HepG2 (cell line): ENCODE measurements around the gene RSRC2. TPM values are rescaled to one million over a fixed set of nuclear protein-coding genes. Genes with fewer than 3 reads are reported as not detected.

Experiments
- ATAC-seq: fragments of 200-7000 bp; cut with Tn5 transposase; 3 replicates; pipeline ENCODE4 v1.9.1; 2020; ENCODE audit warnings: mild to moderate bottlenecking, moderate library complexity
- BruUV-seq: library from RNA; stranded (reverse); fragments of 400-500 nt; replicated peaks from 2 replicates; lab custom pipeline; 2021; lab: Mats Ljungman, UMichigan
- CTCF ChIA-PET: fragments of 300-600 bp; formaldehyde crosslinking; extraction: SDS; loops from one replicate; lab custom pipeline; 2021; ENCODE audit warnings: low total read pairs, inconsistent platforms, low intra/inter-chr PET ratio; lab: Yijun Ruan, JAX
- POLR2A ChIA-PET: fragments of 350-600 bp; sonication (Branson Sonifier 250); formaldehyde crosslinking; loops from one replicate; lab custom pipeline; 2020; ENCODE audit warnings: antibody characterized with exemption, inconsistent platforms; lab: Yijun Ruan, JAX
- DNase-seq: peaks from one replicate; pipeline ENCODE4 v3.0.0-alpha.2; 2015; ENCODE audit warnings: low spot score
- FAIRE-seq: peaks from 3 replicates; lab custom pipeline; 2011; peaks lifted over from hg19 to GRCh38; lab: Jason Lieb, UNC
- H2AFZ ChIP-seq: one replicate; pipeline ENCODE4 v1.6.1; 2011; ENCODE audit warnings: low read length, inconsistent platforms
- H3K27ac ChIP-seq: fragments of 300-600 bp; 3 replicates; pipeline ENCODE4 v1.8.0; 2011; ENCODE audit warnings: mixed run types, mild to moderate bottlenecking, mixed read lengths, low read length, inconsistent platforms; ENCODE audit not compliant: insufficient read depth; ENCODE audit errors: extremely low read length
- H3K27me3 ChIP-seq, 2 experiments: fragments of 200-600 bp in 1 of 2; 2 replicates in 1 of 2; 3 replicates in 1 of 2; pipeline versions ENCODE4 v1.6.0 to v1.8.0; 2011; ENCODE audit warnings: low read length in 2 of 2, mild to moderate bottlenecking in 2 of 2, moderate library complexity in 2 of 2, inconsistent platforms in 1 of 2; ENCODE audit not compliant: insufficient read depth in 2 of 2, control insufficient read depth in 1 of 2
- H3K36me3 ChIP-seq, 2 experiments: fragments of 200-600 bp in 1 of 2; replicated peaks in 1 of 2; 2 replicates in 1 of 2; 3 replicates in 1 of 2; pipeline versions ENCODE4 v1.5.1 to v1.8.0; 2011; ENCODE audit warnings: low read length in 2 of 2, inconsistent platforms in 1 of 2; ENCODE audit not compliant: insufficient read depth in 2 of 2, control insufficient read depth in 1 of 2
- H3K4me1 ChIP-seq: 2 replicates; pipeline ENCODE4 v1.5.1; 2012; ENCODE audit warnings: low read length, inconsistent platforms; ENCODE audit not compliant: insufficient read depth
- H3K4me2 ChIP-seq: 2 replicates; pipeline ENCODE4 v1.6.0; 2011; ENCODE audit warnings: low read depth, low read length, inconsistent platforms
- H3K4me3 ChIP-seq, 3 experiments: fragments of 200-600 bp in 1 of 3; sonication (generic), shearing (Covaris generic) in 1 of 3; replicated peaks in 1 of 3; 2 replicates each; pipeline ENCODE4 v1.5.1; 2011 to 2016; ENCODE audit warnings: low read length in 3 of 3, inconsistent platforms in 2 of 3, low read depth in 2 of 3, mild to moderate bottlenecking in 2 of 3, control low read depth in 1 of 3, mixed read lengths in 1 of 3; ENCODE audit not compliant: insufficient read depth in 1 of 3
- H3K79me2 ChIP-seq: one replicate; pipeline ENCODE4 v1.6.1; 2011; ENCODE audit warnings: low read length, inconsistent platforms; ENCODE audit not compliant: insufficient read depth
- H3K9ac ChIP-seq: 2 replicates; pipeline ENCODE4 v1.6.0; 2011; ENCODE audit warnings: mild to moderate bottlenecking, low read depth, low read length, inconsistent platforms; ENCODE audit not compliant: insufficient read depth
- H3K9me3 ChIP-seq: 2 replicates; pipeline ENCODE4 v1.5.1; 2012; ENCODE audit warnings: mild to moderate bottlenecking, low read length
- H4K20me1 ChIP-seq: 2 replicates; pipeline ENCODE4 v1.6.0; 2011; ENCODE audit warnings: inconsistent platforms, mild to moderate bottlenecking, low read length, moderate library complexity; ENCODE audit not compliant: insufficient read depth
- GATAD2A ChIP-seq: IDR thresholded peaks from 2 replicates; pipeline ENCODE4 v1.6.1; 2016
- JUN ChIP-seq: sonication (generic); formaldehyde crosslinking; IDR thresholded peaks from 2 replicates; pipeline ENCODE4 v1.4.0; 2020; ENCODE audit warnings: mild to moderate bottlenecking, missing genetic modification reagents
- KAT2B ChIP-seq: fragments of 150-350 bp; IDR thresholded peaks from 2 replicates; pipeline ENCODE4 v1.6.1; 2014; ENCODE audit warnings: low read depth, low read length, borderline replicate concordance
- NCOA5 ChIP-seq: sonication (generic); formaldehyde crosslinking; IDR thresholded peaks from 2 replicates; pipeline ENCODE4 v1.4.0; 2020; ENCODE audit warnings: missing genetic modification reagents
- NPAS2 ChIP-seq: sonication (generic); formaldehyde crosslinking; IDR thresholded peaks from 2 replicates; pipeline ENCODE4 v1.8.0; 2022; ENCODE audit warnings: mild to moderate bottlenecking, missing genetic modification reagents, borderline replicate concordance
- POLR2G ChIP-seq: fragments of 200-400 bp; formaldehyde crosslinking; IDR thresholded peaks from 2 replicates; pipeline ENCODE4 v1.6.1; 2018; ENCODE audit warnings: mild to moderate bottlenecking, low read depth, low read length, moderate library complexity
- U2AF1 ChIP-seq: fragments of 200-400 bp; formaldehyde crosslinking; optimal IDR thresholded peaks from 2 replicates; pipeline ENCODE3; 2017; ENCODE audit warnings: mild to moderate bottlenecking, low read depth, low read length
- ZNF570 ChIP-seq: sonication (generic); formaldehyde crosslinking; IDR thresholded peaks from 2 replicates; pipeline ENCODE4 v1.4.0; 2020; ENCODE audit warnings: mild to moderate bottlenecking, missing genetic modification reagents, borderline replicate concordance
- WGBS: methylation state at CpG from one replicate; pipeline ENCODE4 v1.1.6; 2017; ENCODE audit warnings: low lambda C conversion rate; 5-methylcytosine and 5-hydroxymethylcytosine counted together
- in situ Hi-C: cut with HindIII; loops from 2 replicates; pipeline ENCODE4 v1.10.0; 2017; ENCODE audit warnings: low pct_unique_long_range_greater_than_20kb; ENCODE audit not compliant: extremely low pct_ligation_motif_present
- intact Hi-C: fragments of 100-400 bp; cut with micrococcal nuclease; formaldehyde crosslinking; loops from one replicate; pipeline ENCODE4 v1.10.0; 2022; ENCODE audit not compliant: unreplicated experiment
- polyA plus RNA-seq, 8 experiments: library from polyadenylated mRNA; depleted of rRNA in 3 of 8; stranded (reverse) in 7 of 8; unstranded in 1 of 8; fragments of >200 nt; fragmentation: Illumina TruSeq in 4 of 8; extraction: Trizol in 4 of 8; gene quantifications; 2 replicates each; pipeline versions ENCODE4 v1.2.1 to v1.2.3, GENCODE V29; 2011 to 2016; ENCODE audit warnings: low read depth in 4 of 8, missing spikeins in 1 of 8, mixed read lengths in 1 of 8; ENCODE audit not compliant: insufficient read depth in 1 of 8
- total RNA-seq, 5 experiments: library from RNA; depleted of rRNA; stranded (reverse); fragments of >200 nt; fragmentation: Illumina TruSeq; extraction: Trizol; gene quantifications; 2 replicates each; pipeline ENCODE4 v1.2.3, GENCODE V29; 2016; ENCODE audit warnings: low read depth in 1 of 5
- TF ChIP-seq, protein P1 (sequence below): sonication (generic); formaldehyde crosslinking; IDR thresholded peaks from 2 replicates; pipeline ENCODE4 v1.4.0; 2020; ENCODE audit warnings: mild to moderate bottlenecking, low read depth, missing genetic modification reagents
- TF ChIP-seq, protein P2 (sequence below), 2 experiments: sonication (generic) in 1 of 2; formaldehyde crosslinking in 1 of 2; IDR thresholded peaks; 2 replicates each; pipeline versions ENCODE4 v1.4.0 to v1.6.1; 2018 to 2020; ENCODE audit warnings: missing genetic modification reagents in 2 of 2, borderline replicate concordance in 1 of 2, low read depth in 1 of 2, mild to moderate bottlenecking in 1 of 2, missing biosample characterization in 1 of 2
- TF ChIP-seq, protein P3 (sequence below): sonication (generic); formaldehyde crosslinking; IDR thresholded peaks from 2 replicates; pipeline ENCODE4 v1.5.0; 2020; ENCODE audit warnings: mild to moderate bottlenecking, low read depth, missing genetic modification reagents, borderline replicate concordance
- TF ChIP-seq, protein P4 (sequence below): sonication (generic); formaldehyde crosslinking; IDR thresholded peaks from 2 replicates; pipeline ENCODE4 v1.4.0; 2020; ENCODE audit warnings: missing genetic modification reagents

Gene RSRC2
- total and polyA plus RNA-seq, 2 of the 13 experiments (the other 11 are each of a cell fraction or from before 2014, with no cell fraction given): 31.4 to 77.8 TPM

DNA sequence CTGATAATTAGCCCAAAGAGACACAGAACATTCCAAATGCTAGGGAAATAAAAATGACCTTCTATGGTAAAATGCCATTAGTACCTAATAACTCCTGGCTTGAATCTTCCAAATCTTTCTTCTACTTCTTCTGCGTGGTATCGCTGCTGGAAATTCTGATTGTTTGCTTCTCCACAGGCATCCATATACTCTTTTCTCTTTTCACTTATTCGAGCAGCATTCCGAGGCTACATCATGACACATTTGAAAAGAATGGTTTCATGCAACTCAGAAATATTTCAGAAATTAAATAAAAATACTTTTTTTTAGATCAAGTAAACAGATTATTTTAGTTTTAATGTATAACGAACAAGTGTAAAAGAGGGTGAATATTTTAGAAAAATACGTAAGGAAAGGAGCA lies 44.9 kb downstream of the RSRC2 start:
- ATAC-seq (no peak), DNase-seq (no peak), FAIRE-seq (no peak)
- Histone ChIP-seq H3K4me3 (no peak overlapping the region), H3K9me3 (no peaks in the 10 kb centered on the region), H3K79me2 (peaks cover 2% of the 10 kb centered on the region), H3K4me2 (no peak overlapping the region), H3K27me3 (no peaks in the 10 kb centered on the region), H4K20me1 (no peaks in the 10 kb centered on the region), H3K27ac (no peak overlapping the region), H3K4me1 (peaks cover 25% of the 10 kb centered on the region), H3K36me3 (peaks cover 7 to 69% of the 10 kb centered on the region in 2 experiments), H2AFZ (no peak overlapping the region), H3K9ac (no peak overlapping the region)
- ChIA-PET CTCF (no interaction called here), POLR2A (no interaction called here)
- no peak for TF ChIP-seq U2AF1
- no peak for TF ChIP-seq NCOA5 (CRISPR knock-in tag)
- TF ChIP-seq GATAD2A (CRISPR knock-in tag): no peak
- TF ChIP-seq, protein P1, sequence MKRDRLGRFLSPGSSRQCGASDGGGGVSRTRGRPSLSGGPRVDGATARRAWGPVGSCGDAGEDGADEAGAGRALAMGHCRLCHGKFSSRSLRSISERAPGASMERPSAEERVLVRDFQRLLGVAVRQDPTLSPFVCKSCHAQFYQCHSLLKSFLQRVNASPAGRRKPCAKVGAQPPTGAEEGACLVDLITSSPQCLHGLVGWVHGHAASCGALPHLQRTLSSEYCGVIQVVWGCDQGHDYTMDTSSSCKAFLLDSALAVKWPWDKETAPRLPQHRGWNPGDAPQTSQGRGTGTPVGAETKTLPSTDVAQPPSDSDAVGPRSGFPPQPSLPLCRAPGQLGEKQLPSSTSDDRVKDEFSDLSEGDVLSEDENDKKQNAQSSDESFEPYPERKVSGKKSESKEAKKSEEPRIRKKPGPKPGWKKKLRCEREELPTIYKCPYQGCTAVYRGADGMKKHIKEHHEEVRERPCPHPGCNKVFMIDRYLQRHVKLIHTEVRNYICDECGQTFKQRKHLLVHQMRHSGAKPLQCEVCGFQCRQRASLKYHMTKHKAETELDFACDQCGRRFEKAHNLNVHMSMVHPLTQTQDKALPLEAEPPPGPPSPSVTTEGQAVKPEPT: no peak
- TF ChIP-seq, protein P2, sequence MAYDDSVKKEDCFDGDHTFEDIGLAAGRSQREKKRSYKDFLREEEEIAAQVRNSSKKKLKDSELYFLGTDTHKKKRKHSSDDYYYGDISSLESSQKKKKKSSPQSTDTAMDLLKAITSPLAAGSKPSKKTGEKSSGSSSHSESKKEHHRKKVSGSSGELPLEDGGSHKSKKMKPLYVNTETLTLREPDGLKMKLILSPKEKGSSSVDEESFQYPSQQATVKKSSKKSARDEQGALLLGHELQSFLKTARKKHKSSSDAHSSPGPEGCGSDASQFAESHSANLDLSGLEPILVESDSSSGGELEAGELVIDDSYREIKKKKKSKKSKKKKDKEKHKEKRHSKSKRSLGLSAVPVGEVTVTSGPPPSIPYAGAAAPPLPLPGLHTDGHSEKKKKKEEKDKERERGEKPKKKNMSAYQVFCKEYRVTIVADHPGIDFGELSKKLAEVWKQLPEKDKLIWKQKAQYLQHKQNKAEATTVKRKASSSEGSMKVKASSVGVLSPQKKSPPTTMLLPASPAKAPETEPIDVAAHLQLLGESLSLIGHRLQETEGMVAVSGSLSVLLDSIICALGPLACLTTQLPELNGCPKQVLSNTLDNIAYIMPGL (CRISPR knock-in tag; IDR thresholded peaks at IDR 0.05; ENCODE audit: borderline replicate concordance in 1 of 2, low read depth in 1 of 2): no peak
- TF ChIP-seq, protein P3, sequence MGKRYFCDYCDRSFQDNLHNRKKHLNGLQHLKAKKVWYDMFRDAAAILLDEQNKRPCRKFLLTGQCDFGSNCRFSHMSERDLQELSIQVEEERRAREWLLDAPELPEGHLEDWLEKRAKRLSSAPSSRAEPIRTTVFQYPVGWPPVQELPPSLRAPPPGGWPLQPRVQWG: no peak
- TF ChIP-seq, protein P4, sequence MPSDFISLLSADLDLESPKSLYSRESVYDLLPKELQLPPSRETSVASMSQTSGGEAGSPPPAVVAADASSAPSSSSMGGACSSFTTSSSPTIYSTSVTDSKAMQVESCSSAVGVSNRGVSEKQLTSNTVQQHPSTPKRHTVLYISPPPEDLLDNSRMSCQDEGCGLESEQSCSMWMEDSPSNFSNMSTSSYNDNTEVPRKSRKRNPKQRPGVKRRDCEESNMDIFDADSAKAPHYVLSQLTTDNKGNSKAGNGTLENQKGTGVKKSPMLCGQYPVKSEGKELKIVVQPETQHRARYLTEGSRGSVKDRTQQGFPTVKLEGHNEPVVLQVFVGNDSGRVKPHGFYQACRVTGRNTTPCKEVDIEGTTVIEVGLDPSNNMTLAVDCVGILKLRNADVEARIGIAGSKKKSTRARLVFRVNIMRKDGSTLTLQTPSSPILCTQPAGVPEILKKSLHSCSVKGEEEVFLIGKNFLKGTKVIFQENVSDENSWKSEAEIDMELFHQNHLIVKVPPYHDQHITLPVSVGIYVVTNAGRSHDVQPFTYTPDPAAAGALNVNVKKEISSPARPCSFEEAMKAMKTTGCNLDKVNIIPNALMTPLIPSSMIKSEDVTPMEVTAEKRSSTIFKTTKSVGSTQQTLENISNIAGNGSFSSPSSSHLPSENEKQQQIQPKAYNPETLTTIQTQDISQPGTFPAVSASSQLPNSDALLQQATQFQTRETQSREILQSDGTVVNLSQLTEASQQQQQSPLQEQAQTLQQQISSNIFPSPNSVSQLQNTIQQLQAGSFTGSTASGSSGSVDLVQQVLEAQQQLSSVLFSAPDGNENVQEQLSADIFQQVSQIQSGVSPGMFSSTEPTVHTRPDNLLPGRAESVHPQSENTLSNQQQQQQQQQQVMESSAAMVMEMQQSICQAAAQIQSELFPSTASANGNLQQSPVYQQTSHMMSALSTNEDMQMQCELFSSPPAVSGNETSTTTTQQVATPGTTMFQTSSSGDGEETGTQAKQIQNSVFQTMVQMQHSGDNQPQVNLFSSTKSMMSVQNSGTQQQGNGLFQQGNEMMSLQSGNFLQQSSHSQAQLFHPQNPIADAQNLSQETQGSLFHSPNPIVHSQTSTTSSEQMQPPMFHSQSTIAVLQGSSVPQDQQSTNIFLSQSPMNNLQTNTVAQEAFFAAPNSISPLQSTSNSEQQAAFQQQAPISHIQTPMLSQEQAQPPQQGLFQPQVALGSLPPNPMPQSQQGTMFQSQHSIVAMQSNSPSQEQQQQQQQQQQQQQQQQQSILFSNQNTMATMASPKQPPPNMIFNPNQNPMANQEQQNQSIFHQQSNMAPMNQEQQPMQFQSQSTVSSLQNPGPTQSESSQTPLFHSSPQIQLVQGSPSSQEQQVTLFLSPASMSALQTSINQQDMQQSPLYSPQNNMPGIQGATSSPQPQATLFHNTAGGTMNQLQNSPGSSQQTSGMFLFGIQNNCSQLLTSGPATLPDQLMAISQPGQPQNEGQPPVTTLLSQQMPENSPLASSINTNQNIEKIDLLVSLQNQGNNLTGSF (CRISPR knock-in tag): no peak
- TF ChIP-seq JUN (CRISPR knock-in tag): no peak
- no peak for TF ChIP-seq NPAS2 (CRISPR knock-in tag)
- TF ChIP-seq KAT2B: no peak
- no peak for TF ChIP-seq ZNF570
- no peak for TF ChIP-seq POLR2G
- 98% methylated on average over 6 of the region's 6 CpGs for WGBS
- intact Hi-C loops (no loop called here), in situ Hi-C loops (no loop called here)
- BruUV-seq: no TSS peak
